OCI-LY1 (cell line): ENCODE measurements around the gene SEL1L3.

Experiments
- EZH2 ChIP-seq: fragments of 200-600 bp; sonication (generic), shearing (Covaris generic); IDR thresholded peaks from 2 replicates; pipeline ENCODE4 v1.8.0; 2017; ENCODE audit warnings: borderline replicate concordance, mixed run types, mild to moderate bottlenecking, antibody characterized with exemption, low read length, moderate library complexity, mixed read lengths
- TF ChIP-seq, protein P1 (sequence below): fragments of 200-600 bp; sonication (generic), shearing (Covaris generic); IDR thresholded peaks from 2 replicates; pipeline ENCODE4 v1.5.1; 2017; ENCODE audit warnings: mild to moderate bottlenecking, antibody characterized with exemption, low read length, moderate library complexity, mixed read lengths

DNA sequence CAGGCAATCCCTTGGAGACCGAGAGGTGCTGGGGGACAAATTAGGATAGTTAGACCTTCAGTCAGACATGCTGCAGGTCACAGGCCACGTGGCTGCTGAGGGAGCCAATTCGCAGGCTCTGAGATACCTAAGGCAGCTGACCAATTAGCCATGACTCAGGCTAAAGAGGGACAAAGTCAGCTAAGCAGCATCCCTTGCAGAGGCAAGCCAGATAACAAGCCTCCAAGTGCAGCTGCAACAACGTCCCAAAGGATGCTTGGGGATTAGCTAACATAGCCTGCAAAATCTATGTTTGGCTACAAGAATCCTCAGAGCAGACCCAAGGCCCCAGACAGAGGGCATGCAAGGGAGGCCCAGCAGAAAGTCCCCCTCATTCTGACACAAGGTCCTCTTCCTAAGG lies 93.5 kb downstream of the SEL1L3 start:
- TF ChIP-seq, protein P1, sequence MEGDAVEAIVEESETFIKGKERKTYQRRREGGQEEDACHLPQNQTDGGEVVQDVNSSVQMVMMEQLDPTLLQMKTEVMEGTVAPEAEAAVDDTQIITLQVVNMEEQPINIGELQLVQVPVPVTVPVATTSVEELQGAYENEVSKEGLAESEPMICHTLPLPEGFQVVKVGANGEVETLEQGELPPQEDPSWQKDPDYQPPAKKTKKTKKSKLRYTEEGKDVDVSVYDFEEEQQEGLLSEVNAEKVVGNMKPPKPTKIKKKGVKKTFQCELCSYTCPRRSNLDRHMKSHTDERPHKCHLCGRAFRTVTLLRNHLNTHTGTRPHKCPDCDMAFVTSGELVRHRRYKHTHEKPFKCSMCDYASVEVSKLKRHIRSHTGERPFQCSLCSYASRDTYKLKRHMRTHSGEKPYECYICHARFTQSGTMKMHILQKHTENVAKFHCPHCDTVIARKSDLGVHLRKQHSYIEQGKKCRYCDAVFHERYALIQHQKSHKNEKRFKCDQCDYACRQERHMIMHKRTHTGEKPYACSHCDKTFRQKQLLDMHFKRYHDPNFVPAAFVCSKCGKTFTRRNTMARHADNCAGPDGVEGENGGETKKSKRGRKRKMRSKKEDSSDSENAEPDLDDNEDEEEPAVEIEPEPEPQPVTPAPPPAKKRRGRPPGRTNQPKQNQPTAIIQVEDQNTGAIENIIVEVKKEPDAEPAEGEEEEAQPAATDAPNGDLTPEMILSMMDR = no peak
- TF ChIP-seq EZH2 = no peak
